Measurements from ENCODE around the gene TRIP13. TPM values are rescaled to one million over a fixed set of nuclear protein-coding genes. Genes with fewer than 3 reads are reported as not detected.
A peak's percentile ranks its signal among the peaks of the same experiment; 100 is the strongest.

Gene TRIP13
- total and polyA plus RNA-seq, 2 donors, result 1.6 to 8.7 TPM

DNA sequence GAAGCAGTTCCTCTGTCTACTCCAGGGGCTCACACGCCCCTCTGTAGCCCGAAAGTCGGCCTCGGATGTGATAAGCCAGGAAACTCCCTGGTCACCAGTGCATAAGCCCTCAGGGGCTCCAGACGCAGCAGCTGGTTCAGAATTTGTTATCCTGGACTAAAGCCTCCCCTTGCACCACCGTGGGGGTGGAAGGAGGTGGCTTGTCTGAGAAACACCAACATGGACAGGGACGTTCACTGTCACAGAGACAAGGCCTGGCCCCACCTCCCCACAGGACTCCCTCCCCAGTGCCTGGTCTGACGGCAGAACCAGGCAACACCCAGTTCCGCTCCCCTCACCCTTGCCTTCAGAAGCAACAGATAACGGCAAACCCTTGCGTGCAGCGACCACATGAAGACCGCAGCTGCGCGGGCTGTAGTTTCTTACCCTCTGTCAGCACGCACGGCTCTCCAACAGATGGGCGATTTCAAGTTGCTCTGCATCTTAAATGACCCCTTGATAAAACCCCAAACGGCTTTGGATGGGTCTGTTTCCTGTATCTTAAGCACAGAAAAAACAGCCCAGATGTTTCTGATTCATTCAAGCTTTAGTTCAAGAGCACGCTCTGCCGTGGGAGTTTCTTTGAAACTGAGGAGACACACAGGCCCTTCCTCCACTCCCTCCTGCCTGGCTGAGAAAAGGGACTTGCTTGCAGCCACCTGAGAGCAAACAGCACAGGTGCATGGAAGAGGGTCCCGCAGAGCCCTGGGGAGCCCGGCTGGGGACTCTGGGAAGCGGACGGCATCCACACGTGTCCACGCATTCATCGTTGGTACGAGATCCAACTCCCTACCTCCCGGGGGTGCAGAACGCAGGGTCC lies 71.2 kb downstream of the TRIP13 start:
- peak; percentile 73 for DNase-seq (ENCODE audit: extremely low spot score)

DNA sequence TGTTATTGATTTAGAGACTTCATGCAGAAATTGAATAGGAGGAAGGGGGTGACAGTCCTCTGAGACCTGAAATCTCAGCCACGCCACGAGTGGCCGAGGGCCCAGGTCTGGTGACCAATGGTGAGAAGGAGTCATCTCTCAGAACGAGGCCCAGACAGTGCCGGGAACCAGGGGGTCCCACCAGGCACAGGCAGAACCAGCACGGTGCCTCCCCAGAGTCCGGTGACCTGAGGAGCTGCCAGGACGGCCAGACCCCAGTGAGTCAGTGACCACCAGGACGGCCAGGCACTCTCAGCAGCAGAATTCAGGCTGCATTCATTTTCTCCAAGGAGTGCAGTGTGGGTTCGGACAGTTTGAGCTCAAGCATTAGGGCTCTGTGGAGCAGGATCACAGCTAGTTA lies 72.1 kb downstream of the TRIP13 start:
- WGBS, result 77% methylated on average over 10 of the region's 10 CpGs
- H3K4me1 ChIP-seq (ENCODE audit: insufficient read depth), result no peaks in the 10 kb centered on the region
- H3K27ac ChIP-seq (ENCODE audit: low read depth), result no peak overlapping the region
- DNase-seq (ENCODE audit: extremely low spot score), result no peak
- H3K36me3 ChIP-seq (ENCODE audit: insufficient read depth), result no peaks in the 10 kb centered on the region
- no peak overlapping the region for H3K4me3 ChIP-seq (ENCODE audit: low read depth, low read length)

More for the DNA sequence above, 71.2 kb downstream of the TRIP13 start:
- WGBS, result 46% methylated on average over 31 of the region's 31 CpGs
- no peaks in the 10 kb centered on the region for H3K4me1 ChIP-seq (ENCODE audit: insufficient read depth)
- H3K4me3 ChIP-seq (ENCODE audit: low read depth, low read length), result no peak overlapping the region
- no peaks in the 10 kb centered on the region for H3K36me3 ChIP-seq (ENCODE audit: insufficient read depth)
- no peak overlapping the region for H3K27ac ChIP-seq (ENCODE audit: low read depth)

DNA sequence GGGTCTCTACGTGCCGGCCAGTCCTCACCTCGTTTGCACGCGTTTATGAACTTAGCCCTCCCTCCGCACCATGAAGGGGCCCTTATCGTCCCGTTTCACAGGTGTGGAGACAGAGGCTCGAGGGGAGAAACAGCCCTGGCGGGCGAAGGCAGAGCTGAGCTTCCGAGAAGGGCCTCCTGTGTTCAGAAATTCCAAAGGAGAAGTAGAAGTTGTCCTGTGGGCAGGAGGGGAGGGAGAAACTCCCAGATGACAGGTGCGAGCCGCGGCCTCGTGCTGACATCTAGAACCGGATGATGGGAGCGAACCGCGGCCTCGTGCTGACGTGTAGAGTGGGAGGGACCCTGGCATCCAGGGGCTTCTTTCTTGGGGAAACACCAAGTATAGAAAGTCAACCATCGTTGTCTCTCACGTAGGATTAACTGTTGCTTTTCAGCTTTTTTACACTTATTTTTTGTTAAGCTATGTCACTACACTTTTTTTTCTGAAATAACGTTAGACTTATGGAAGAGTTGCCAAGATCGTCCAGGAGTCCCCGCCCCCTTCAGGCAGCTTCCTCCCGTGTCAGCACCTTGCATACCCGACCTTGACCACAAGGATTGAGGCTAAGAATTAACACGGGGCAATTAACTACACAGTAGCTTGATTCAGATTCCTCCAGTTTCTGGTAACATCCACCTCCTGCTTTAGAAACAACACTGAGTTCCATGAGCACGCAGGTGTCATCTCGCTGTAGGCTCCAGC lies 73.1 kb downstream of the TRIP13 start:
- H3K27ac ChIP-seq (ENCODE audit: low read depth), result no peak overlapping the region
- no peaks in the 10 kb centered on the region for H3K36me3 ChIP-seq (ENCODE audit: insufficient read depth)
- no peak for DNase-seq (ENCODE audit: extremely low spot score)
- H3K4me1 ChIP-seq (ENCODE audit: insufficient read depth), result no peaks in the 10 kb centered on the region
- 87% methylated on average over 32 of the region's 32 CpGs for WGBS
- no peak overlapping the region for H3K4me3 ChIP-seq (ENCODE audit: low read depth, low read length)

- H3K4me1 ChIP-seq (ENCODE audit: insufficient read depth), result no peaks in the 10 kb centered on the region
- WGBS, result 88% methylated on average over 9 of the region's 9 CpGs
- H3K36me3 ChIP-seq (ENCODE audit: insufficient read depth), result no peaks in the 10 kb centered on the region
- DNase-seq (ENCODE audit: extremely low spot score), result no peak
- H3K27ac ChIP-seq (ENCODE audit: low read depth), result no peak overlapping the region
- no peak overlapping the region for H3K4me3 ChIP-seq (ENCODE audit: low read depth, low read length)
These were observed 73.6 kb downstream of the TRIP13 start for GRCh38 chr5:966345-966710.

- no peaks in the 10 kb centered on the region for H3K36me3 ChIP-seq (ENCODE audit: insufficient read depth)
- WGBS, result 81% methylated on average over 6 of the region's 6 CpGs
- H3K4me3 ChIP-seq (ENCODE audit: low read depth, low read length), result no peak overlapping the region
- no peaks in the 10 kb centered on the region for H3K4me1 ChIP-seq (ENCODE audit: insufficient read depth)
- DNase-seq (ENCODE audit: extremely low spot score), result no peak
- H3K27ac ChIP-seq (ENCODE audit: low read depth), result no peak overlapping the region
These were observed 74.3 kb downstream of the TRIP13 start for GRCh38 chr5:966941-967340.

Other genes starting within 250 kb of the TRIP13 start
- 4.1 TPM for gene TPPP, start 199.5 kb upstream of the TRIP13 start, total RNA-seq
- 17.5 TPM for gene TPPP, start 199.5 kb upstream of the TRIP13 start, polyA plus RNA-seq
- gene ZDHHC11B, start 108.2 kb upstream of the TRIP13 start, total RNA-seq, result 1.4 TPM
- 5.8 TPM for gene ZDHHC11B, start 108.2 kb upstream of the TRIP13 start, polyA plus RNA-seq
- 9.3 TPM for gene ZDHHC11, start 41.9 kb upstream of the TRIP13 start, total RNA-seq
- gene ZDHHC11, start 41.9 kb upstream of the TRIP13 start, polyA plus RNA-seq, result 5.9 TPM
- 27.8 TPM for gene BRD9, start 83 bp upstream of the TRIP13 start, total RNA-seq
- 27.6 TPM for gene BRD9, start 83 bp upstream of the TRIP13 start, polyA plus RNA-seq
- gene NKD2, start 115.9 kb downstream of the TRIP13 start, total RNA-seq, result 1.3 TPM
- gene NKD2, start 115.9 kb downstream of the TRIP13 start, polyA plus RNA-seq, result 7.5 TPM
- 10.2 TPM for gene SLC12A7, start 219.2 kb downstream of the TRIP13 start, total RNA-seq
- gene SLC12A7, start 219.2 kb downstream of the TRIP13 start, polyA plus RNA-seq, result 23.8 TPM

Measured in urinary bladder (tissue), 4 donors.